ENCODE results near the gene AUTS2. TPM values are rescaled to one million over a fixed set of nuclear protein-coding genes. Genes with fewer than 3 reads are reported as not detected.

Gene AUTS2
- polyA plus RNA-seq, 3 donors = 0.08 to 0.35 TPM; not detected in 1

GRCh38 chr7:69843653-69844052, 245.4 kb downstream of the AUTS2 start:
- no peak overlapping the region for H3K4me2 ChIP-seq (replicated peaks; ENCODE audit: extremely low read depth, low read length, poor library complexity, severe bottlenecking)
- intact Hi-C loops (cut with micrococcal nuclease) = no loop called here
- H3K27ac ChIP-seq (ENCODE audit: low read depth in 1 of 2, low read length in 2 of 2) = no peak overlapping the region
- peaks cover 12% of the 10 kb centered on the region for H3K4me1 Mint-ChIP-seq
- H3K36me3 Mint-ChIP-seq = no peaks in the 10 kb centered on the region
- H3K27me3 Mint-ChIP-seq (ENCODE audit: low read depth in 3 of 3) = peaks cover 0 to 3% (median 0%) of the 10 kb centered on the region in 3 donors
- no peak for DNase-seq
- no peak overlapping the region for H3K27ac Mint-ChIP-seq
- H3K4me3 Mint-ChIP-seq = no peak overlapping the region
- H3K9ac ChIP-seq (ENCODE audit: insufficient read depth, low read length, poor library complexity, severe bottlenecking) = no peak overlapping the region
- no CpG with 5 or more reads among the region's 2 CpGs for WGBS (ENCODE audit: insufficient coverage)
- H3K4me1 ChIP-seq (ENCODE audit: control insufficient read depth in 1 of 2, insufficient read depth in 2 of 2, low read length in 2 of 2) = no peaks in the 10 kb centered on the region
- H3K79me2 ChIP-seq (ENCODE audit: insufficient read depth, low read length) = no peaks in the 10 kb centered on the region
- no peaks in the 10 kb centered on the region for H4K20me1 ChIP-seq (ENCODE audit: insufficient read depth, low read length)
- H2AFZ ChIP-seq (ENCODE audit: insufficient read depth, low read depth, low read length, poor library complexity, severe bottlenecking) = no peak overlapping the region
- no peaks in the 10 kb centered on the region for H3K9me3 Mint-ChIP-seq
- no peak for TF ChIP-seq CTCF (IDR thresholded peaks at IDR 0.05)
- H3K27me3 ChIP-seq (ENCODE audit: control insufficient read depth in 2 of 2, insufficient read depth in 2 of 2, low read length in 2 of 2) = no peaks in the 10 kb centered on the region
- no peak overlapping the region for H3K4me3 ChIP-seq (replicated peaks in 1 of 3; ENCODE audit: low read depth in 2 of 3, low read length in 3 of 3)
- no peaks in the 10 kb centered on the region for H3K36me3 ChIP-seq (replicated peaks in 1 of 2; ENCODE audit: control insufficient read depth in 1 of 2, insufficient read depth in 2 of 2, low read length in 2 of 2)
- no peaks in the 10 kb centered on the region for H3K9me3 ChIP-seq (replicated peaks in 1 of 2; ENCODE audit: control insufficient read depth in 1 of 2, insufficient read depth in 1 of 2, low read length in 2 of 2)

- no peaks in the 10 kb centered on the region for H3K9me3 ChIP-seq (replicated peaks in 1 of 2; ENCODE audit: control insufficient read depth in 1 of 2, insufficient read depth in 1 of 2, low read length in 2 of 2)
- H2AFZ ChIP-seq (ENCODE audit: insufficient read depth, low read depth, low read length, poor library complexity, severe bottlenecking) = no peak overlapping the region
- H3K27ac ChIP-seq (ENCODE audit: low read depth in 1 of 2, low read length in 2 of 2) = no peak overlapping the region
- peaks cover 0 to 3% (median 0%) of the 10 kb centered on the region in 3 donors for H3K27me3 Mint-ChIP-seq (ENCODE audit: low read depth in 3 of 3)
- H3K4me2 ChIP-seq (replicated peaks; ENCODE audit: extremely low read depth, low read length, poor library complexity, severe bottlenecking) = no peak overlapping the region
- no peaks in the 10 kb centered on the region for H3K36me3 ChIP-seq (replicated peaks in 1 of 2; ENCODE audit: control insufficient read depth in 1 of 2, insufficient read depth in 2 of 2, low read length in 2 of 2)
- H4K20me1 ChIP-seq (ENCODE audit: insufficient read depth, low read length) = no peaks in the 10 kb centered on the region
- H3K9ac ChIP-seq (ENCODE audit: insufficient read depth, low read length, poor library complexity, severe bottlenecking) = no peak overlapping the region
- H3K4me1 Mint-ChIP-seq = peaks cover 14% of the 10 kb centered on the region
- H3K4me1 ChIP-seq (ENCODE audit: control insufficient read depth in 1 of 2, insufficient read depth in 2 of 2, low read length in 2 of 2) = no peaks in the 10 kb centered on the region
- no CpG with 5 or more reads among the region's 4 CpGs for WGBS (ENCODE audit: insufficient coverage)
- no peak overlapping the region for H3K27ac Mint-ChIP-seq
- no peak for TF ChIP-seq CTCF (IDR thresholded peaks at IDR 0.05)
- no peaks in the 10 kb centered on the region for H3K36me3 Mint-ChIP-seq
- H3K9me3 Mint-ChIP-seq = no peaks in the 10 kb centered on the region
- no peaks in the 10 kb centered on the region for H3K27me3 ChIP-seq (ENCODE audit: control insufficient read depth in 2 of 2, insufficient read depth in 2 of 2, low read length in 2 of 2)
- no peak overlapping the region for H3K4me3 Mint-ChIP-seq
- H3K4me3 ChIP-seq (replicated peaks in 1 of 3; ENCODE audit: low read depth in 2 of 3, low read length in 3 of 3) = no peak overlapping the region
- no peak for DNase-seq
- no peaks in the 10 kb centered on the region for H3K79me2 ChIP-seq (ENCODE audit: insufficient read depth, low read length)
- intact Hi-C loops (cut with micrococcal nuclease) = no loop called here
Measured at GRCh38 chr7:69844264-69844868, 246.1 kb downstream of the AUTS2 start.

Data from CD14-positive monocyte (primary cell).